Chondrocyte (in vitro differentiated cells): ENCODE measurements around the gene PHETA1. TPM values are rescaled to one million over a fixed set of nuclear protein-coding genes. Genes with fewer than 3 reads are reported as not detected.
A peak's percentile ranks its signal among the peaks of the same experiment; 100 is the strongest.

Experiments used
- DNase-seq: peaks from one replicate; pipeline ENCODE4 v3.0.0; 2021; ENCODE audit warnings: mixed read lengths, low spot score
- H3K27ac Mint-ChIP-seq: one replicate; pipeline ENCODE4 v1.8.0; 2021; ENCODE audit warnings: mild to moderate bottlenecking, moderate library complexity, mixed read lengths; ENCODE audit not compliant: unreplicated experiment
- H3K27me3 Mint-ChIP-seq: 2 replicates; pipeline ENCODE4 v1.8.0; 2021; ENCODE audit warnings: low read depth, mixed read lengths
- H3K36me3 Mint-ChIP-seq: 2 replicates; pipeline ENCODE4 v1.8.0; 2021; ENCODE audit warnings: low read depth, mixed read lengths
- H3K4me1 Mint-ChIP-seq: 2 replicates; pipeline ENCODE4 v1.8.0; 2021; ENCODE audit warnings: low read depth, mild to moderate bottlenecking, mixed read lengths
- H3K4me3 Mint-ChIP-seq: one replicate; pipeline ENCODE4 v1.8.0; 2021; ENCODE audit warnings: mild to moderate bottlenecking, moderate library complexity, mixed read lengths; ENCODE audit not compliant: unreplicated experiment
- H3K9me3 Mint-ChIP-seq: 2 replicates; pipeline ENCODE4 v1.8.0; 2021; ENCODE audit warnings: low read depth, mixed read lengths
- total RNA-seq: library from RNA; stranded (reverse); gene quantifications from 3 replicates; pipeline ENCODE4 v1.2.1, GENCODE V29; 2021
- TF ChIP-seq, protein P1 (sequence below): fragments of 200-600 bp; sonication (generic); IDR thresholded peaks from 2 replicates; pipeline ENCODE4 v1.5.0; 2021; ENCODE audit warnings: antibody characterized with exemption, mild to moderate bottlenecking, moderate library complexity

Gene PHETA1
- total RNA-seq, 1 donor from 2014 or later: 14.2 TPM

DNA sequence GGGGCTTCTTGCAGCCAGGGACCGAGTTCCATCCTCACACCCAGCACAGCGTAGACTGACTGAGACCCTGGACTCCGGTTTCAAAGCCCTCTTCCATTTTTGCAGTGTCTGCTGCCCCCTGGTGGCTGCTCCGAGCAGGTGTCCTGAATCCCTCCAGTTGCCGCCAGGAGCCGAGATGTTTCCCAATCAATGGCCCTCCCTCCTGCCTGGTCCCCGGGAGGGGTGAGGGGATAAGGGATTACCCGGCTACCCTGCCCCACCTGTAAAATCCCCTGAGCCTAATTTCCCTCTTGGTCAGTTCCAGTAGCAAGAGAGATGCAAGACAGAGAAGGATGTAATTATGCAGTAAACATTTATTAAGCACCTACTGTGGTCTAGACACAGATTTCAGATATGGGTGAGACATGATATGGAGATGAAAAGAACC lies 55.0 kb downstream of the PHETA1 start:
- no peak overlapping the region for H3K4me3 Mint-ChIP-seq
- no peak for DNase-seq
- TF ChIP-seq, protein P1, sequence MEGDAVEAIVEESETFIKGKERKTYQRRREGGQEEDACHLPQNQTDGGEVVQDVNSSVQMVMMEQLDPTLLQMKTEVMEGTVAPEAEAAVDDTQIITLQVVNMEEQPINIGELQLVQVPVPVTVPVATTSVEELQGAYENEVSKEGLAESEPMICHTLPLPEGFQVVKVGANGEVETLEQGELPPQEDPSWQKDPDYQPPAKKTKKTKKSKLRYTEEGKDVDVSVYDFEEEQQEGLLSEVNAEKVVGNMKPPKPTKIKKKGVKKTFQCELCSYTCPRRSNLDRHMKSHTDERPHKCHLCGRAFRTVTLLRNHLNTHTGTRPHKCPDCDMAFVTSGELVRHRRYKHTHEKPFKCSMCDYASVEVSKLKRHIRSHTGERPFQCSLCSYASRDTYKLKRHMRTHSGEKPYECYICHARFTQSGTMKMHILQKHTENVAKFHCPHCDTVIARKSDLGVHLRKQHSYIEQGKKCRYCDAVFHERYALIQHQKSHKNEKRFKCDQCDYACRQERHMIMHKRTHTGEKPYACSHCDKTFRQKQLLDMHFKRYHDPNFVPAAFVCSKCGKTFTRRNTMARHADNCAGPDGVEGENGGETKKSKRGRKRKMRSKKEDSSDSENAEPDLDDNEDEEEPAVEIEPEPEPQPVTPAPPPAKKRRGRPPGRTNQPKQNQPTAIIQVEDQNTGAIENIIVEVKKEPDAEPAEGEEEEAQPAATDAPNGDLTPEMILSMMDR: peak; percentile 96
- H3K36me3 Mint-ChIP-seq: no peaks in the 10 kb centered on the region
- peaks cover 18% of the 10 kb centered on the region for H3K27me3 Mint-ChIP-seq
- peaks cover 5% of the 10 kb centered on the region for H3K4me1 Mint-ChIP-seq
- H3K27ac Mint-ChIP-seq: no peak overlapping the region
- H3K9me3 Mint-ChIP-seq: no peaks in the 10 kb centered on the region

DNA sequence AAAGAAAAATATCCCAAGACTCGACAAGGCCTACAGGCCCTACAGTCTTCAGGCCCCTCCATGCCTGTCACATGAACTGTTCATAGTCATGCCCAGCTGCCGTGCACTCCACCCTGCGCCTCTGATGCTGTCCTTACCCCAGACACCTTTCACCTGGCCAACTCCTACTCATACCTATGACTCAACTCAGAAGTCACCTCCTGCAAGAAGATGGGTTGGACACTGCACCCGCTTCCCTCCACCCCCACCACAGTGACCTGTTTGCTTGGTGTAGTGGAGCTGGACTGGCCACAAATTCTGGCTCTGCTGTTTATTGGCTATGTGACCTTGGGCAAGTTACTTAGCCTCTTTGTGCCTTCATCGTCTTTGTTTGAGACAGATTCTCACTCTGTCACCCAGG lies 56.2 kb downstream of the PHETA1 start:
- no peak for DNase-seq
- no peaks in the 10 kb centered on the region for H3K36me3 Mint-ChIP-seq
- no peak overlapping the region for H3K27ac Mint-ChIP-seq
- no peaks in the 10 kb centered on the region for H3K9me3 Mint-ChIP-seq
- peaks cover 18% of the 10 kb centered on the region for H3K27me3 Mint-ChIP-seq
- no peak overlapping the region for H3K4me3 Mint-ChIP-seq
- H3K4me1 Mint-ChIP-seq: peaks cover 5% of the 10 kb centered on the region
- TF ChIP-seq, protein P1: no peak

DNA sequence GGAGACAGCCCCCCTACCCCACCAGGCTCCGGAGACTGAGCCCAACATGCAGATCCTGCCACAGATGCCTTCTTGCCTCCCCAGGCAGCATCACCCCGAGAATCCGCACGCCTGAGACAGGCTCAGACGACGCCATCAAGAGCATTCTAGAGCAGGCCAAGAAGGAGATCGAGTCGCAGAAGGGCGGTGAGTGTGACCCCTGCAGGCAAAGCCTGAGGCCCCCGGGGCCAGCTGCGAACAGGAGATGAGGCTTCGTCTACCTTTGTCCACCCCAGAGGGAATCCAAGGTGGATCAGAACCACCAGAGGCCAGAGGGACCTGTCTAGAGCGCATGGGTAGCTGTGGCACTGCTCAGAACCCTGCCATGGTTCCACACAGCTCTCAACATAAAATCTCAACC lies 56.9 kb downstream of the PHETA1 start:
- DNase-seq: no peak
- Mint-ChIP-seq H3K4me1 (peaks cover 5% of the 10 kb centered on the region), H3K4me3 (no peak overlapping the region), H3K9me3 (no peaks in the 10 kb centered on the region), H3K36me3 (no peaks in the 10 kb centered on the region), H3K27me3 (peaks cover 14% of the 10 kb centered on the region), H3K27ac (no peak overlapping the region)
- TF ChIP-seq, protein P1: no peak

DNA sequence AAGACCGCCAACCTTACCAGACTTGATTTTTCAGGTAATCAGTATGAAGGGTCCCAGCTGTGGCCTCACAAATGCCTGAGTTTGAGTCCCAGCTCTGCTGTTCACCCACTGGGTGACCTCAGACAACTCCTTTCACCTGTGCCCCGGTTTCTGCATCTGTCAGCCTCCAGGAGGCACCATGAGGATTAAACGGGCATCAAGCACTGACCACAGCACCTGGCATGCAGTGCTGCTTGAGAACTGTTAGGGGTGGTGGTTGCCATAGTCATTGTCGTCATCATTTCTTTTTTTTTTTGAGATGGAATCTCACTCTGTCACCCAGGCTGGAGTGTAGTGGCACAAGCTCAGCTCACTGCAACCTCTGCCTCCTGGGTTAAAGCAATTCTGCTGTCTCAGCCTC lies 57.9 kb downstream of the PHETA1 start:
- no peak overlapping the region for H3K4me3 Mint-ChIP-seq
- TF ChIP-seq, protein P1: no peak
- H3K27me3 Mint-ChIP-seq: peaks cover 8% of the 10 kb centered on the region
- no peaks in the 10 kb centered on the region for H3K9me3 Mint-ChIP-seq
- peaks cover 5% of the 10 kb centered on the region for H3K4me1 Mint-ChIP-seq
- DNase-seq: no peak
- H3K36me3 Mint-ChIP-seq: no peaks in the 10 kb centered on the region
- H3K27ac Mint-ChIP-seq: no peak overlapping the region

Other genes starting within 250 kb of the PHETA1 start
- gene SH2B3, start 36.8 kb upstream of the PHETA1 start, total RNA-seq: 14.7 to 20.0 TPM (median 18.3 TPM) in 3 replicates
- 63.7 to 66.8 TPM (median 66.1 TPM) in 3 replicates for gene ATXN2, start 230.2 kb upstream of the PHETA1 start, total RNA-seq